GM20000 (cell line): ENCODE results near the gene RNF40.

Source experiments
- DNase-seq: peaks from one replicate; pipeline ENCODE4 v3.0.0; 2012; ENCODE audit warnings: low spot score
- TF ChIP-seq, protein P1 (sequence below): IDR thresholded peaks from 2 replicates; pipeline ENCODE4 v1.5.1; 2012; ENCODE audit warnings: mild to moderate bottlenecking, control low read depth; ENCODE audit errors: extremely low read depth, missing control alignments

RNF40 gene

DNA sequence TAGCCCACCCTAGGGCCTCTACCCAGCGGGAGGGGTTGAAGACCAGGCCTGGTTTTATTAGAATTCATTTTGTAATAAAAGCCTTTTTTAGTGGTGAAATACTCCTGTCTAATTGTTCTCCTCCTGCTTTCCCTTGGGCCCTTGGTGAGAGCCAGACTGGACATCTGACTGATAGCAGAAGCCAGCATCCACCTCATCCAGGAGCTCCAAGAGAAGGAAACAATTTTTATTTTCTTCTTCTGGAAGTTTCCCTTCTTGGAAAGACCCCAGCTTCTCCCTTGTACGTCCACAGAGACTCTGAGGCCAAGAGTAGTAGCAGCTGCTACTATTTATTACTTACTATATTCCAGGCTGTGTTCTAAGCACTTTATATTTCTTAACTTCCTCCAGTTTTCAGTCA, 17.9 kb upstream of the RNF40 start:
- DNase-seq, result no peak
- TF ChIP-seq, protein P1, sequence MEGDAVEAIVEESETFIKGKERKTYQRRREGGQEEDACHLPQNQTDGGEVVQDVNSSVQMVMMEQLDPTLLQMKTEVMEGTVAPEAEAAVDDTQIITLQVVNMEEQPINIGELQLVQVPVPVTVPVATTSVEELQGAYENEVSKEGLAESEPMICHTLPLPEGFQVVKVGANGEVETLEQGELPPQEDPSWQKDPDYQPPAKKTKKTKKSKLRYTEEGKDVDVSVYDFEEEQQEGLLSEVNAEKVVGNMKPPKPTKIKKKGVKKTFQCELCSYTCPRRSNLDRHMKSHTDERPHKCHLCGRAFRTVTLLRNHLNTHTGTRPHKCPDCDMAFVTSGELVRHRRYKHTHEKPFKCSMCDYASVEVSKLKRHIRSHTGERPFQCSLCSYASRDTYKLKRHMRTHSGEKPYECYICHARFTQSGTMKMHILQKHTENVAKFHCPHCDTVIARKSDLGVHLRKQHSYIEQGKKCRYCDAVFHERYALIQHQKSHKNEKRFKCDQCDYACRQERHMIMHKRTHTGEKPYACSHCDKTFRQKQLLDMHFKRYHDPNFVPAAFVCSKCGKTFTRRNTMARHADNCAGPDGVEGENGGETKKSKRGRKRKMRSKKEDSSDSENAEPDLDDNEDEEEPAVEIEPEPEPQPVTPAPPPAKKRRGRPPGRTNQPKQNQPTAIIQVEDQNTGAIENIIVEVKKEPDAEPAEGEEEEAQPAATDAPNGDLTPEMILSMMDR, result no peak

DNA sequence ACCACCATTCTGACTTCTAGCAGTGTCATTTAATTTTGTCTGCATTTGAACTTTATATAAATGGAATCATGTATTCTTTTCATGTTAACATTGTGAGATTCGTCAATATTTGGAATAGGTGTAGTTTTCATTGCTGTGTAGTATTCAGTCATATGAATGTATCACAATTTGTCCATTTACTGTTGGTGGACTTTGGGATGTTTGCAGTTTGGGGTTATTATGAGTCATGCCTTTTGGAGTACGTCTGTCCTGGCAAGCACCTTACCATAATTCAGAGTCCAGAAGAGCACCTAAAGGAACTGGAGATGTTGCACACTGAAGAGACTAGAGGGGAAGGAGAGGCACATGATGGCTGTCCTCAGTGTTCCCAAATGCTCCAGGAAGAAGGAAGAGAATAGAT, 17.0 kb upstream of the RNF40 start:
- TF ChIP-seq, protein P1, result no peak
- no peak for DNase-seq

DNA sequence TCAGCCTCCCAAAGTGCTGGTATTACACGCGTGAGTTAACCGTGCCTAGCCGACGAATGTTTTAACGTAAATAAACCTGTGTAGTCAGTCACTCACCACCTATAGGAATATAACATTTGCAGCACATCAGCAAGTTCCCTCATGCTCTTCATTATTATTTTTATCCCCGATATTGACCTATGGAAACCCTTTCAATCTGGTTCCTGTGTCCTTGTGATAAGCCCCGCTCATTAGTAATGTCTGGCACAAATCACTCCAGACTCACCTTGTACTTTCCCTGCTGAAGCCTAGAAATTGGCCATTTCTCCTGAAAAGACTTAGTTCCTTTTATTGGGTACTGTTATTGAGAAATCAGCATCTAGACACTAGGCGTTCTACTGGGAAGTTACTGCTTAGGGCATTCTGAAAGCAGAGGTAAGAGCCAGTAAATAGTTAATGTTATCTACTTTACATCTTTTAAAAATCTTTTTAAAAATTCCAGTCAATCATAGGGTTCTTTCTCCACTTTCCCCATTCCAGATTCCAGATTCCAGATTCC, 15.4 kb upstream of the RNF40 start:
- TF ChIP-seq, protein P1, result no peak
- no peak for DNase-seq

DNA sequence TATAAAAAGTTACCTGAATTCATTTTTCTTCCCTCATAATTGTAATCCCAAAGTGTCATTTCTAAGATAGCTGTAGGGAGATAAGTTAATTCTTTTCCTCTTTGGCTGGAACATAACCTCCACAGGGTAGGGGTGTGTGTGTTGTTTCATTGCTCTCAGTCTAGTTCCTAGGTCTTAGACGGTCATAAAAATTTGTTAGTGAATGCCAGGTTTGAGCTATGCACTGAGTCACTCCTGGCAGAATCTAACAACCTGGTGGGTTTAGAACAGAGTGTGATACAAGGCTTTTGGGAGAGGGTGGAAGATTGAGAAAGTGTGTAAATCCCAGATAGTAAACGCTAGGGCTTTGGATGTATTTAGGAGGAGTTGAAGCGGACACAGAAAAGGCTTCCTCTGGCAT, 14.8 kb upstream of the RNF40 start:
- TF ChIP-seq, protein P1, result no peak
- no peak for DNase-seq

DNA sequence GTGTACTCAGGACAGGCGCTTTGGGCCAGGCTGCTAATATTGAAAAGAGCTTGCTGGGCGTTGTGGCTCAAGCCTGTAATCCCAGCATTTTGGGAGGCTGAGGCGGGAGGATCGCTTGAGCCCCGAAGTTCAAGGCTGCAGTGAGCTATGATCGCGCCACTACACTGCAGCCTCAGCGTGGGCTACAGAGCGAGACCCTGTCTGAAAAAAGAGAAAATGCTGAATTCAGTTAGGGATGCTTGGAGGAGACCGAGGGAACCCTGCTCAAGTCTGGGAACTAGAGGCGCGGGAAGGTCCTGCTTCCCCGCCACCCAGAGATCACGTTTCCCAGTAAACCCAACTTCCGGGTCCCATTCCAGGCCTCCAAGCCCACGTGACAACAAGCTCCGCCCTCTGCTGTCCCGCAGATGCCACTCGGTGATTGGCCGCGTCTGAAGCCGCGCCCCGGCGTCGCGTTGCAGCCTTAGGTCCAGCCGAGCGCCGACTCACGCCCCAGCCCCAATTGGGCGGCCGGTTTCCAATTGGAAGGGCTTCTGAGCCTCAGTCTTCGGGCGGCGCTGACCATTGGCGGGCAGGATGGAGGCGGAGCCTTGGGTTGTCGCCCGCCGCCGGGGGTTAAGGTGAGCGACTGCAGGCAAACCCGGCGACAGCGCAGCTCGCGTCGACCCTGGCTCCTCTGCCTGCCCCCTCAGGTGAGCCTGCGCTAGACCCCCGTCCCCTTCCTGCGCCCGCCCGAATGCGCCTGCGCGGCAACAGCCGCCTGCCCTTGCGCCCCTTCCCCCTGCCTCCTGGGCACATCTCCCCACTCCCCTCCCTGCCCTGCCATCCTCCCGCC, 14.1 kb upstream of the RNF40 start, which contains the start of gene PHKG2:
Gene PHKG2 (plus strand): TSS at position 627 of the 835 bp plus-strand sequence. CDS start 396 bp downstream, outside the sequence.
- DNase-seq, result peak; percentile 98
- TF ChIP-seq, protein P1, result no peak

DNA sequence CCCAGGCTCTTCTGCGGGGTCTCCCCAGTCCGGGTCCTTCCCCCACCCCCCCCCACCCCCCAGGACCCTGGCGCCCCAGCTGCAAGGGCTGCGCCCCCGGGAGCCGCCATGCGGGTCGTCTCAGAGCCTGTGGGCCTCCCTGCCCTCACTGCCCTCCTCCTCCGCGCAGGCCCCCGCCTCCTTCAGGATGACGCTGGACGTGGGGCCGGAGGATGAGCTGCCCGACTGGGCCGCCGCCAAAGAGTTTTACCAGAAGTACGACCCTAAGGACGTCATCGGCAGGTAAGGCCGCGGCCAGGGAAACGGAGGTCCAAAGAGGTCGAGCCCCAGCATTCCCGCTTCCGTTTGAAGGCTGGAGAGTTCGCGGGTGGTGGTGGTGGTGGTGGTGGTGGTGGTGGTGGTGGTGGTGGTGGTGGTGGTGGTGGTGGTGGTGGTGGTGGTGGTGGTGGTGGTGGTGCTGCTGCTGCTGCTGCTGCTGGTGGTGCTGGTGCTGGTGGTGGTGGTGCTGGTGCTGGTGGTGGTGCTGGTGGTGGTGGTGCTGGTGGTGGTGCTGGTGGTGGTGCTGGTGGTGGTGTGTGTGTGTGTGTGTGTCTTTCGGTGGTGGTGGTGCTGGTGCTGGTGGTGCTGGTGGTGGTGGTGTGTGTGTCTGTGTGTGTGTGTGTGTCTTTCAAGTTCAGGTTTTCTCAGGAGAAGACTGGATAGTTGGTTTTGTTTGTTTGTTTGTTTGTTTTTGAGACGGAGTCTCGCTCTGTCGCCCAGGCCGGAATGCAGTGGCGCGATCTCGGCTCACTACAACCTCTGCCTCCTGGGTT, 13.3 kb upstream of the RNF40 start:
- TF ChIP-seq, protein P1, result no peak
- DNase-seq, result peak; percentile 67

DNA sequence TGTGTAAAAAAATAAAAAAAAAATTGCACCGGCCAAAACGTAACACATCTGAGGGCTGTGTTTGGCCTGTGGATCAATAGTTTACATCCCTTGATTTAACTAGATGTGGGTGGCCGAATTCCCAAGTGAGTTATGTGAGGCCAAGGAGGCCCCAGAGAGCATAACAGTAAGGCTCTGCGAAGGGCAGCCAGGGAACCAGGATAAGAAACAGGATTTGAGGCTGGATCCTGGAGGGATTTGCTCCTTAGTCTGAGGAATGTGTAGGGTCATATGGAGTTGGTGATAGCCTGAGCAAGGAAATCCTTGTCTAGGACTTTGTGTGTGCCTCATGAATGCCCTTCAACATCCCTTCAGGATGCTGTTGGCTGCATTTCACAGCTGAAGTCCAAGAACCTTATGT, 11.9 kb upstream of the RNF40 start:
- TF ChIP-seq, protein P1, result no peak

More for the DNA sequence above, 11.9 kb upstream of the RNF40 start:
- no peak for DNase-seq
